ENCODE results near the gene TSN. TPM values are rescaled to one million over a fixed set of nuclear protein-coding genes. Genes with fewer than 3 reads are reported as not detected.

TSN gene
- total RNA-seq, 1 donor = 30.7 TPM

DNA sequence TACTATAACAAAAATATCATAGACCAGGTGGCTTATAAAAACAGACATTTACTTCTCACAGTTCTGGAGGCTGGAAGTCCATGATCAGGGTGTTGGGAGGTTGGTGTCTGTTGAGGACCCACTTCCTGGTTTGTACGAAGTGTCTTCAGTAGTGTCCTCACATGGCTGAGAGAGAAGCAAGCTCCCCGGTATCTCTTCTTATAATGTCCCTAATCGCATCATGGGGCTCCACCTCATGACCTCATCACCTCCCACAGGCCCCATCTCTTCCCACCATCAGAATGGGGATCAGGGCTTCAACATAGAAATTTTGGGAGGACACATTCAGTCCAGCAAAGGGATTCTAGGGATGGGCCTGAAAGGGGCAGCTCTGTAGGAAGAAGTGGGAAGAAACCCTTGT is 14.0 kb upstream of the TSN start:
- DNase-seq (ENCODE audit: low read depth in 2 of 3, low spot score in 2 of 3) = no peak

DNA sequence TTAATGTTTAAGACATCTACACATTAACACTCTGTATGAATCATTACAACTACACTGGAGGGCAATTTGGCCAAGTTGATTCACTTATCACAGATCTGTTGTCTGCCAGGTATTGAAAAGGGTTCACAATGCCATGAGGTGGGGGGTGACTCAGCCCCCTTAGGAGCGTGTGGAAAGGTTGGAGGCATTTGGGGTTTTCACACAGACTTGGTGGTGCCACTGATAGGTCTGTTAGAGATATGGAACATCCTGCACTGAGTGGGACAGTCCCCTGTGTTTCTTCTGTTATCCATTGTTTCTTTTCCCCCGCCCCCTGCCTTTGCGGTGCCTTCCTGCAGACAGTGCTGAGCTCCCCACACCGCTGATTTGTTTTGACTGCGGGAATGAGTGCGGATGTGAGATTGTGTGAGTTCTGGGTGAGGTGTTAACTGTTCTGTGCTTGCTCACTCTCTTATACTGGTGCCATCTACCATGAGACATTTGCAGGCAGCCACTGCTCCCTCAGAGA is 9.3 kb upstream of the TSN start:
- no peak for DNase-seq (ENCODE audit: low read depth in 2 of 3, low spot score in 2 of 3)

DNA sequence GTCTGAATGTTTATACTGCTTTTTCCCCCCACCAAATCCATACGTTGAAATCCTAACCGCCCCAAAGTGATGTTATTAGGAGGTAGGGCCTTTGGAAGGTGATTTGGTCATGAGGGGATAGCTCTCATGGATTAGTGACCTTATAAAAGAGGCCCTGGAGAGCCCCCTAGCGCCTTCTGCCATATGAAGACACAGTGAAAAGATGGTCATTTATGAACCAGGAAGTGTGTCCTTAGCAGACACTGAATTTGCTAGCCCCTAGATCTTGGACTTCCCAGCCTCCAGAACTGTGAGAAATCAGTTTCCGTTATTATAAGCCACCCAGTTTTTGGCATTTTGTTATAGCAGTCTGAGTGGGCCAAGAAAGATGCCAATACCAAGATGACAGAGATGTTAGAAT is 7.2 kb upstream of the TSN start:
- peak in 1 of 3 donors; percentile 33 for DNase-seq (ENCODE audit: low read depth in 2 of 3, low spot score in 2 of 3)

DNA sequence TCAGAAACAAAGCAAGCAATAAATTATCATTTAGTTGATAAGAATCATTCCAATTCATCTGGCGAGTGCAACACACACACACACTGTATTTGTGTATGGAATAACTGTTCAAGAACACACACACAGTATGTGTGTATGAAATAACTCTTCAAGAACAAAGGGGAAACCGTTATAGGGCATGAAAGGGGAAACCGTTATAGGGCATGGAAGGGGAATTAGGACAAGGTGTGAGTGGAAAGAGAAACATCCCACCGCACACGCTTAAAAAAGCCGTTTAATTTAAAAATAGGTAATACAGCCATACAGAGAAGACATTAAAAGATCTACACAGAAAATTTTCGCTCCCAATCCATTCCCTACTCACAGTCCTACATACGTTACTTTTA is 607 bp upstream of the TSN start:
- DNase-seq (ENCODE audit: low read depth in 2 of 3, low spot score in 2 of 3) = no peak

DNA sequence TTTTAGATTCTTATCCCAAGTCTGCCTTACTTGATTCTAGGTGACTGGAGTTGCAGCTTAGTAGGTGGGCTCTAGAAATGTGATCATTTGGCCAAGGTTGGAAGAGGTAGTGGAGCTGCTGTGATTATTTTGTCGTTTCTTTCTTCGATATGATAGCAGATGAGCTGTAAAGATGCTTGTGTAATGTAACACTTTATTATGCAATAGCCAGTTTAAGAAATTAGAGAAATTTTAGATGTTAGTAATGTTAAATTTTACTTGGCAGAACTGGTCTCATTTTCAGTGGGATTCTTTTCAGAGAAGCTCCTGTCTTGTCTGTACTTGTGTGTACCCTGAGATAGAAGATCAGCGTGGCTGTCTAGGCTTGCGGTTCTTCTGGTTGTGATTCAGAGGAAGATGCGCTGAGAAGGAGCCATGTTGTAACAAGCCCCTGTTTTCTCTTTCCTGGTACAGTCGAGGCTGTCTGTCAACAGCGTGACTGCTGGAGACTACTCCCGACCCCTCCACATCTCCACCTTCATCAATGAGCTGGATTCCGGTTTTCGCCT is 9.3 kb downstream of the TSN start:
- DNase-seq (ENCODE audit: low read depth in 2 of 3, low spot score in 2 of 3) = no peak

DNA sequence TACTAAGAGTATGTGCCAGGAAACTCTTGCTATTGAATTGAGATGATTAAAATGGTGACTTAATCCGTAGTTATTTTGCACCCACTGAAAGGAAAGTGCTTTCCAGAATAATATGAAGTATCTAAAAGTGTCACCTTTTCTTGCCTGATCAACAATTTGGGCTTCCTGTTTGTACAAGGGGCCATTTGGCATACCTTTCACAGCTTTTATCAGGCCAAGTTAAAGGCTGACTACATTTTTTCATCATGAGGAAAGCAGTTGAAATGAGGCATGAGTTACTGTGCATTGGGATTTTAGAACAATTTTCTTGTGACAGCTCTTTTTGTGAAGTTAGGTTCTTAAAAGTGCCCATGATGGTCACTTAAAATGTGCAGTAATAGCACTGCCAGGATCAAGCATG is 11.2 kb downstream of the TSN start:
- DNase-seq (ENCODE audit: low read depth in 2 of 3, low spot score in 2 of 3) = no peak

DNA sequence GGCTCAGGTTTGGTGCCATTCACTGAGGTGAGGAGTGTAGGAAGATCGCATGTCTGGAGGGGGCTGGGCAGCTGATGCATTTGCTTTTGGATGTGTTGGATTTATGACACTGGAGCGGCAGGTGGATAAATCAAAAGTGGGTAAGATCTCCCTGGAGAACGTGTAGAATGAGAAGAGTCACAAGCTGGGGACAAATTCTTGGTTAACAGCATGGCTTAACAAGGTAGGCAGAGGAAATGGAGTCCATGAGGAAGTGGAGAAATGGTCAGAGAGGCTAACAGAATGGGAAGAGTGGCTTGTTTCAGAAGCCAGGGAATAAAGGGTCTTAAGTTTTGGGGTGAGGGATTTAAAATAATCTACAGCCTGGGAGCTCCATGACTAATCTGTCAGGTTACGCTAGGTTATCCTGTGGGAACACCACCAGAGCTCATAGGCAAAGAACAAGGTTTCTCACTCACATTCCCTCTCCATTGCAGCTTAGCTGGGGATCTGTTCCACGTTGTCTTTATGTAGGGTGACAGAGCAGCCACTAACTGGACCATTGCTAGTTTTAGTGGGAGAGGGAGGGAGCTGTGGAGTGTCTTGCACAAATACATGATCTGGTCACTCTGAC is 12.8 kb downstream of the TSN start:
- DNase-seq (ENCODE audit: low read depth in 2 of 3, low spot score in 2 of 3) = no peak

DNA sequence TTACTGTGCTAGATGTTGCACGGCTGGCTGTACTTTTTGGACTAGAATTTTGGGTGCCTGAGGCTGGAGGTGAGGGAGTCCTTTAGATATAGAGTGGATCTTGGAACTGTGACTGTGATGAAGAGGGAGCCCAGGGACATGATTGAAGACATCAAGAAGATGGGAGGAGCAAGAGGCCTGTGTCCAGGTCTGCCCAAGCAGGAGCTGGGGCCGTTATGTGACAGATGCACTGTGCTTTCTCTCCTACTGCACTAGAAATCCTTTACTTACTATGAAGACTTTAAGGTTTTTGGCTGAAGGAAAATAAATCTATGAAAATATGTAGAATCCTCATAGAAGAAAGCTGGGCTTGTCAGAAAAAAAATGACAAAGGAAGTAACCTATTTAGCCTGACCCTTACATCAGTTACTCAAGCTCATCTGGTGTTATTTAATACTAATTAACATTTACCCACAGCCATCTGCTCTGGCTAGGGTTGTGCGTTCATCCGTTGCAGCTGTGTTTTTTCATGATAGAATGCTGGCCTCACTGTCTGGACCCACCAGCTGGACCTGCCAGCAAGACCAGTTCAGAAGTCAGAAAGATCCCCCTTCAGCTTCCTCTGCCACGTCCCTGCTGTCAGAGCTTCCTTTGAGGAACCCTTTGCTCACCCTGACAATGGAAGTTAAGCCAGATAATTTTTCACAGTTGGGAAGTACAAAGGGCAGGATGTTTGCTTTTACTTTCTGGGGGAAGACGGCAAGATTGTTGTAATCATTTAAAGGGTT is 16.7 kb downstream of the TSN start:
- DNase-seq (ENCODE audit: low read depth in 2 of 3, low spot score in 2 of 3) = no peak

DNA sequence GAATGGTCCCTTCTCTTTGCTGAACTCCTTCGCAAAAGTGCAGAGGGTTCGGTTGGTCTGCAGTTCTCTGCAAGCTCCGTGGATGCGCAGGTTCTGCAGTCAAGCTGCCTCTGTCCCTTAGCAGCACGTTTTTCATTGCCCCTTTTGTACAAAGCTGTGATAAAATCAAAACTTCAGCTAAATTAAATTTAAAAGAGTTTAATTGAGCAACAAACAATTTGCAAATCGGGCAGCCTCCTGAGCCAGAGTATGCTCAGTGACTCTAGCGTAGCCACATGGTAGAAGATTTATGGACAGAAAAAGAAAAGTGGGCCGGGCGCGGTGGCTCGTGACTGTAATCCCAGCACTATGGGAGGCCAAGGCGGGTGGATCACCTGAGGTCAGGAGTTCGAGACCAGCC is 18.8 kb downstream of the TSN start:
- no peak for DNase-seq (ENCODE audit: low read depth in 2 of 3, low spot score in 2 of 3)

DNA sequence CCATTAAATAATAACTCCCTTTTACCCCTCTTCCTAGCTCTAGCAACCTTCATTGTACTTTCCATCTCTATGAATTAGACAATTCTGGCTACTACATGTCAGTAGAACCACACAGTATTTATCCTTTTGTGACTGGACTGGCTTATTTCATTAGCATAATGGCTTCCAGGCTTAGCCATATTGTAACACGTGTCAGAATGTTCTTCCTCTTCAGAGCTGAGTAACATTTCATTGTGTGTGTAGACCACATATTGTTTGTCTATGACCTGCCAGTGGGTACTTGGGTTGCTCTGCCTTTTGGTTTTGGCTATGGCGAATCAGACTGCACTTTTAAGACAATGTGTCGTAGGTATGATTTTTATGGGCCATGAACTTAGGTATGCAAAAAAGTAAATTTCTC is 20.9 kb downstream of the TSN start:
- no peak for DNase-seq (ENCODE audit: low read depth in 2 of 3, low spot score in 2 of 3)

DNA sequence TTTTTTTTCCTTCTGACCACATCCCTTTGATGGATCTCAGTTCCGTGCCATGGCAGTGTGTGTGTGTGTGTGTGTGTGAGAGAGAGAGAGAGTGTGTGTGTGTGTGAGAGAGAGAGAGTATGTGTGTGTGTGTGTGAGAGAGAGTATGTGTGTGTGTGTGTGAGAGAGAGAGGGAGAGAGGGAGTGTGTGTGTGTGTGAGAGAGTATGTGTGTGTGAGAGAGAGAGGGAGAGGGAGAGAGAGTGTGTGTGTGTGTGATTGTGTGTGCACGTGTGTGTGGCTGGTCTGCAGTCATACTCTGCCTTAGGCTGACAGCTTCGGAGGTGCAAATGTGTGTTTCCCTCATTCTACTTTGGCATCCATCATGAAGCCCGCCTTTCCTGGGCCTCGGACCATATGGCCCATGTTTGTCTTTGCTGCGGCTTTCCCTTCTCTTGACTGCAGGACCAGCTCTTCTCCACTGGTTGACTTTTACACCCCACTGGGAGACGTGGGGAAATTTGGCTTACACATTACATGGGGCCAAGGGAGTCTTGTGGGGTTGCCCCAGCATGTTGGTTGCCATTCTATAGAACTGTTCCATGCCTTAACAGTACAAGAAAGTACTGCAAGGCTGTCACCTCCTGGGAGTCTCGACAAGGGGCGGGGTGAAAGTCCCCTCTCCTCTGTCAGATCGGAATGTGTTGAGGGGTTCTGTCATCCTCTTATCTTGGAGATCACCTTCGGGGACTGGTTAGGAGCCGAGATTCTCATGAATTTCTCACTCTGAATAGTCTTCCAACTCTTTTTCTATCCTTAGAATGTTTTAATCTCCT is 21.6 kb downstream of the TSN start:
- no peak for DNase-seq (ENCODE audit: low read depth in 2 of 3, low spot score in 2 of 3)

DNA sequence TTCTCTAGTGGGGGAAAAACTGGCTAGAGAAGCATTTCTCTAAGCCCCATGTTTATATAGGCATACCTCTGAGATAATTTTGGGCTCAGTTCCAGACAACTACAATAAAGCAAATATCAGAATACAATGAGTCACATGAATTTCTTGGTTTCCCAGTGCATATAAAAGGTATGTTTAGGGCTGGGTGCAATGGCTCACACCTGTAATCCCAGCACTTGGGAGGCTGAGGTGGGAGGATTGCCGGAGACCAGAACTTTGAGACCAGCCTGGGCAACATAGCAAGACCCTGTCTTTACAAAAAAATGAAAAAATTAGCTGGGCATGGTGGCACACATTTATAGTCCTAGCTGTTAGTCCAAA is 22.2 kb downstream of the TSN start:
- no peak for DNase-seq (ENCODE audit: low read depth in 2 of 3, low spot score in 2 of 3)

DNA sequence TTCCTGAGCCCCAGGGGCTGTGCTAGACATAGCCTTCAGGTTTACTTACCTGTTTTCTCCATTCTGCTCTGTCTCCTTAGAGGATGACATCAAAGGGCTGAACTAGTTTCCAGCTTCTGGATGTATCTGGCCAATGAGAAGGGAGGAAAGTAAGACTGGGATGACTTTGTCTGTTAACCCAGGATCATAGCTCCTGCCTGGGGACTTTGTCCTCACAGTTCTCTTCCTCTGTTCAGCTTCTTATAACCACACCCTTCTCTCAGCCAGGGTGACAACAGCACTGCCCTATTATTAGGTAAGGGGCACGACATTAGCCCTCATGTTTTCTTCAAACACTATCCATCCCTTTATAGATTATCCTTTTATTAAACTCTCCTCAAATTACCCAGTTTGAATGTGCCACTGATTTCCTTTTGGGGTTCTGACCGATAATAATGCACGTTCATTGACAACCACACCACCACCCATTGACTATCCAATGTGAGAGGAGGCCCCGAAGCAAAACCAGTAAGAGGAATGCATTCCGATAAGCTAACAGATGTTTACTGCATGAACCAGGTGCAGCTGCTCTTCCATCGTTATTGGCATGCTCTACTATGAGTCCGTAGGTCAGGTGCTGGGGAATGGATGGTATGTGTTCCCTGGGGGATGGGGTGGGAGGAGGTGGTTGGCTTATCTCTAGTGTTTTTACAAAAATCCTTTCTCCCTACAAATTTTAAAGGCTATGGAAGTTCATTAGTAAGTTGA is 23.5 kb downstream of the TSN start:
- no peak for DNase-seq (ENCODE audit: low read depth in 2 of 3, low spot score in 2 of 3)

DNA sequence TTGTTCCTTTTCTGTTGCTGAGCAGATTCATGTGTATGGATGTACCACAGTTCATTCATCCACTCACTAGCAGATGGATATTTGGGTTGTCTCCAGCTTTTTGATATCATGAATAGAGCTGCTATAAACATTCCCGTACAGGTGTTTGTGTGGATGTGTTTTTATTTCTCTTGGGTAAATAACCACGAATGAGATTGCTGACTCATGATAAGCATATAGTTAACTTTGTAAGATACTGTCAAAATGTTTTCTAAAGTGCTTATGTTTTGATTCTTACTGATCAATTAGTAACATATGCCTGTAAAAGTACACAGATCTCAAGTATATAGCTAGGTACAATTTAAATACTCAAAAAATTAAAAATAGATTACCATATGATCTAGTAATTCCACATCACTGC is 27.7 kb downstream of the TSN start:
- DNase-seq (ENCODE audit: low read depth in 2 of 3, low spot score in 2 of 3) = no peak

DNA sequence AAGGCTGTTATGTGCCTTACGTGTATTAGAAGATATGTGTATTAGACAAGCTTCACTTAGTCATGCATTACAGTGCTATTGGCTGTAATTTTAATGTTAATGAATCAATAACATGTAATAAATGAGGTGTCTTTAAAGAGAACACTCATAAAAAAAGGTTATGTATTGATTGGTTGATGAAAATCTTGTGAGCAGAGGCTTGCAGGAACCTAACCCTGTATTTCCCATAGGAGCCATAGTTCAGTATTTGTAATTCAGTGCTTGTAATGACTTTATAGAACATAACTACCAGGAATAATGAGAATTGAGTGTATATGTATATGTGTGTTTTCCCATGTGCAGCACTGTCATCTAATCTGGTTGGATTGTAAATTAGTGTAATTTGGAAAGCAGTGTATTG is 33.2 kb downstream of the TSN start:
- DNase-seq (ENCODE audit: low read depth in 2 of 3, low spot score in 2 of 3) = no peak

DNA sequence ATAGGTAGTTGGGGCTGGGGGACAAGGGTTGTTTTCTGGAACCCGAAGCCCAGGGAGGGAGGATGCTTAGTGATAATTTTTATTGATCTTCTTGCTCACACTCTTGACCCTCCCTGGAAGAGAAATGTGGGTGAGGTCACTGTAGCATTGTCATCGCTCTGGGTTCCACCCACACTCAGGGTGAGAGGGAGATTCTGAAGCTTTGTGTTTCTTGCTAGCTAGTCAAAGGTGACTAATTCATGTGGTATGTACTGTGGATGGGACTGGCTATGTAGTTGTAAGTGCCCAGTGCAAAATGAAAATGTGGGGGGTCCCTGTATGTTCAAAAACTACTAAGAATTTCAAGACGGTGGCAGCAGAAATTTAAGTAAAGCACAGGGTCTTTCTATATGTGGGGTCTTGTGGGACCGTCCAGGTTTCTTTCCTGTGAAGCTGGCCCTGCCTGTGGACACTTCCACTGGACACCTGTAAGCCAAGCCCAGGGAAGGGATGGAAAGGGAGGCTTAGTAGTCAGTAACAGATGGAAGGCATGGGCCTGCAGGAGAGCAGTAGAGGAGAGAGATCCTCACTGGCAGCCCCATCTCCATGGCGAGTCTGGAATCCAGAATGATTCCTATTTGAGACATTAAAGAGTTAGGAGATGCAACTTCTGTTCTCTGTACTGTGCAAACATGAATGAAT is 35.0 kb downstream of the TSN start:
- DNase-seq (ENCODE audit: low read depth in 2 of 3, low spot score in 2 of 3) = no peak

DNA sequence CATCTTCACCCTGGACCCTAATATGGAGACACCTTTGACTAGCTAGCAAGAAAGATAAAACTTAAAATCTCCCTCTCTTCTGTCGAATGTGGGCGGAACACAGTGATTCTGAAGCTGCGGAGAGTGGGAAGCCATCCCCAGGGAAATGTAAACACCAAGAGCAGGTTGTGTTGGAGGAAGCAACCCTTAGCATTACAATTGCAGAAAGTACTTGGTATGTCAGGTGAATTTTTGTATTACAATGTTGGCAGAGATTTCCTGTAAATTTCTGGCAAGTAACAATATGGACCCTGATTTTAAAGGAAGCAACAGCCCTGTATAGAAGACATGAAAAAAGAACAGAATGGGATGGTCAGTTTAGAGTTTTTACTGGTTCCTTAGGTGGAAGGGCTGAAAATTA is 35.8 kb downstream of the TSN start:
- DNase-seq (ENCODE audit: low read depth in 2 of 3, low spot score in 2 of 3) = no peak

DNA sequence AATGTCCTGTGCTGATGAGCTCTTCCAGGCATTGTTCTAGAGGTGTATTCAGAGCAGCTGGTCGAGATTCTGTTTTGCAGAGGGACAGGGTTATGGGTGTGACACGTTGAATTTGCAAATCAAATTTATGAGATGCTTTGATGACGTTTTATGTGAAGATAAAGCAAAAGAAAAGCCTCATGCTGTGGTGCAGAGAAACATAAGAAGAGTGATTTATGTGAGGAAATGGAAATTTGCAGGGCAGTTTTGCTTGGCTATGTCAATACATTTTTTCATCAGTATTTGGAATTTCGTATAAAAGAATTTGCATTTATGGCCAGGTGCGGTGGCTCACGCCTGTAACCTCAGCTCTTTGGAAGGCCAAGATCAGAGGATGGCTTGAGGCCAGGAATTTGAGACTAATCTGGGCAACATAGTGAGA is 36.4 kb downstream of the TSN start:
- no peak for DNase-seq (ENCODE audit: low read depth in 2 of 3, low spot score in 2 of 3)

DNA sequence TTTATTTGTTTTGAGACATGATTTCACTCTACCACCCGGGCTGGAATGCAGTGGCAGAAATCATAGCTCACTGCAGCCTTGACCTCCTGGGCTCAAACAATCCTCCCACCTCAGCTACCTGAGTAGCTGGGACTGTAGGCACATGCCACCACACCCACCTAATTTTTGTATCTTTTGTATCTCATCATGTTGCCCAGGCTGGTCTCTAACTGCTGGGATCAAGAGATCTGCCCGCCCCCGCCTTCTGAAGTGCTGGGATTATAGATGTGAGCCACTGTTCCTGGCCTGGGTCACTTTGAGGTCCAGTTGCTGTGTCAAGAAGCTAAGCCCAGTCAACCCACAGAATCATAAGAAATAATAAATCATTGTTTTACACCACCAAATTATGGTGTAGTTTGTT is 38.4 kb downstream of the TSN start:
- DNase-seq (ENCODE audit: low read depth in 2 of 3, low spot score in 2 of 3) = no peak

DNA sequence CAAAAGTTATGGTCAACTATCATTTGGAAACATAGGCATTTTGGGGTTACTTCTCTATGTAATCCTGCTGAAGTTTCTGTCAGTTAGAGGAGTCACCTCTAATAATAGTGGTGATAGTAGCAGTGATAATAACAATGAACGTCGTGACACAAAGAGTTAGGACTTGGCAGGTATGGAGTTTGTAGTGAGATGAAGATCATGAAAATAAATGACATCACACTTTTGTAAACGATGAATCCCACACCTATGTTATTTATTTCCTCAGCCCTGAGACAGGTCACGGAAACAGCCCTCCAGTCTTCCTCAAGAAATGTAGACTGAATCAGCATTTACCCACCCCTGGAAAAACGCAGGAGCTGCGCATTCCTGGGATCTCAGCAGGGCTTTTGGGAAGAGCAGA is 38.8 kb downstream of the TSN start:
- DNase-seq (ENCODE audit: low read depth in 2 of 3, low spot score in 2 of 3) = no peak
